GM21619 (cell line): ENCODE measurements around the gene KIF26A.

ENCODE experiments used
- ATAC-seq: cut with Tn5 transposase; IDR thresholded peaks from one replicate; pipeline ENCODE4 v1.9.1; 2021; ENCODE audit not compliant: unreplicated experiment

The KIF26A gene

DNA sequence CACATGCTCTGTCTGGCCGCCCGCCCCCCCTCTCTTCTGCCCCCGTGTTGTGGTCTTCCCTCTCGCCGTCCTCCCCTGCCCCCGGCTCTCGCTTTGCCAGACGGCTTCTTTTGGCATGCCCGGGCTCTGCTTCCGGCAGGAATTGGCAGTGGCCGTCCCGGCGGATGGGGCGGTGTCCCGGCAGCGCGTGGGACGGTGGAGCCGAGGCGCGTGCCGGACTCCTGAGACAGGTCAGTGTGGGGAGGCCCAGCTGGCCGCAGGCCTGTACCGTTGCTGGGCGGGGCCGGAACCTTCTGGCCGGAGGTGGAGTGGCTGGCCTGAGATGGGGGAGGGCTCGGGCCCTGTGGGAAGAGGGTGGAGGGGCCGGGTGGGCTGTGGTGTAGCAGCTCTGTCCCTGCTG is 17.1 kb downstream of the KIF26A start:
- no peak for ATAC-seq

DNA sequence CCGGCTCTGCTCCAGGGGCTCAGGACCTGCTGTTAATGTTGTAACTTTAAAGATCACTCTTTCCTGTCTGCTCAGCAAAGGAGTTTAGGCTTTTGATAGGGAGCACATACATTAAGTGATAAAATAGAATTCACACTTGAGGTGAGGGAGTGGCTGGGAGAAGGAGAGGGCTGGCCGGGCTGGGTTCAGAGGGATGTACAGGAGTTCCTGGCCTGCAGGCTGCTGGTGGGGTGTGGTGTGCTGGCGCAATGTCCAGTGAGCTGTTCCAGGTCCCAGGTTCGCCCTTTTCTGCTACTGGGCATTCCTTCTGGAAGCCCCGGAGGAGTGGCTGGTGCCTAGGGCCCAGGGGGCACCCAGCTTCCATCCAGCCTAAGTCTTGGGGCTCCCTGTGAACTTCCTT is 17.8 kb downstream of the KIF26A start:
- ATAC-seq: no peak

GRCh38 chr14:104157016-104157928 is 18.9 kb downstream of the KIF26A start:
- ATAC-seq: no peak

GRCh38 chr14:104158827-104159798 is 20.7 kb downstream of the KIF26A start:
- ATAC-seq: no peak

GRCh38 chr14:104159990-104160389 is 21.6 kb downstream of the KIF26A start:
- ATAC-seq: no peak

DNA sequence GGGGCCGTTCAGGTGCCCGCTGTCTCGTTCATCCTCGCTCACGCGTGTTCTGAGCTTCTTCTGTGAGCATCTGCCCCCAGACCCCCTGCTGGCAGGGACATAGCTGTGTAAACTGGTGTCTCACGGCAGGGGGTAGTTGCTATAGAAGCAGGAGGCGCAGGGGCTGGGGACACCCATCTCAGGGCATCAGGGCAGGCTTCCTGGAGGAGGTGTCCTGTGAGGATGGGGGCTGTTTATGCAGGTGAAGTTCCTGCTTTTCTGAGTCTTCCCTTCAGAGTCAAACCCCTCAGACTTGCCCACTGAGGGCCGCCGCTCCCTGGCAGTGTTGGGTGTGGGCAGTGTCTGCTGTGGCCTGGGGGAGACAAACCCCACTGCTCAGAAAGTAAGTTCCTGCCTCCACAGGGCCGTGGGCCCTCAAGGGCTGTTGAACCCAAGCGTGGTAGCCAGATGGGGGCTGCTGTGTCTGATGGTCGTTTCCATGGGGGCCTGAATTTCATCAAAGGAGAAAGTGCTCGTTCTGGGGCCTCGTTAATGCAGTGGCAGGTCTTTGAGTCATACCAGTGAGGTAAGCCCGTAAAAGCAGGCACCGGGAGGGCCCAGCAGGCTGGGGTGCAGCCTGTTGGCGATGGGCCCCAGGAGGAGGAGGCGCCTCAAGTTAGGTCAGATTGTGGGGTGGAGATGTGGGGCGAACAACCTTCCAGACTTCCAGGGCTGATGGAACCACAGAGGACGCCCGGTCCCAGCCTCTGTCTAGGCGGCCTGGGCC is 23.4 kb downstream of the KIF26A start:
- ATAC-seq: no peak

DNA sequence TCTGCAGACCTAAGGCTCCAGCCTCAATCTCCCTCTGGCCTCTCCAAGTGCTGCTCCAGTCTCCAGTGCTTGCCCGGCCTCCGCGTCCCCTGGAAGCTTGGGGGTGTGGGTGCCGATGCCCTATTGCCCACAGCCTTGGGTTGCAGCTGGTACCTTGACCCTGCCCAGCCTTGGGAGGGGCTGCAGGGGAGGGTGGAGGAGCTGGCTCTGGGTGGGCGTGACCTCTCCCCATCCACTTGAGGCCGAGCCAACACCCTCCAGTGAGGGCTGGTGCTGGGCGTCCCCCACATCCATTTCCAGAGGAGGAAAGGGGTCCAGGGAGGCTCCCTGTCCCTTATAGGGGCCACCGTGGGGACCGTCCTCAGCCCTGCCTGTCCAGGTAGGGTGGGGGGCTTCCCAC is 24.1 kb downstream of the KIF26A start:
- no peak for ATAC-seq

DNA sequence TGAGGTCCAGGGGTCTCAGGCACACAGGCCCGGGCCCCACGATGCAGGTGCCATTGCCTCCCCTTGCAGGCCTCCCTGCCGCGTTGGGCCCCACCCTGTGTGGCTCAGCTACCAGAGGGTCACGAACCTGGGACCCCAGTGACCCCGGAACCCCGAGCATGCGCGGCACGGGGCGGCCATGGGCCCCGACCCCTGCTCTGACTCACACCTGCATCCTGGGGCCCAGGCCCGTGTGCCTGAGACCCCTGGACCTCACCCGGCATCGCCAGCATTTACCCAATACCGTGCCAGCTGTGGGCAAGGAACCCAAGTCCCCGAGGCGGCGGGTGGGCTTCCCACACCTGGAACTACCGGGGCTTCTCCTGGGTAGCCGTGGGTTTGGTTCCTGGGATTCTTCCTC is 25.2 kb downstream of the KIF26A start:
- no peak for ATAC-seq

DNA sequence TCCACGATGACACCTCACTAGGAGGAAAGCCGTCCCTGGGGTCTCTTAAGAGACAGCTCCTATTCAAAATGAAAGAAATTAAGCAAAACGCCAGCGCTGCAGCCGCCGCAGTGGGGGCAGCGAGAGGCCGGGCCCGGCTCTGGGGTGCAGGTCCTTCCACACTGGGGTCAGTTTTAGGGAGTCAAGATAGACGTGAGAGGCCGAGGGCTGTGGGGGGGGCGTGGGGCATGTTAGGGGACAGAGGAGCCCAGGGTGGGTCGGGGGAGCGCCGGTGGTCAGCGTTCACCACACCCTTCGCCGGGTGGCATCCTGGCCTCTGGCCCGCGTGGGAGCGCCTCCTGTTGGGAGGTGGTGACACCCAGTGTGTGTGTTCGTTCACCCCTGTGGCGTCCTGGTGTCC is 25.7 kb downstream of the KIF26A start:
- no peak for ATAC-seq

GRCh38 chr14:104164512-104164911 is 26.1 kb downstream of the KIF26A start:
- ATAC-seq: no peak

DNA sequence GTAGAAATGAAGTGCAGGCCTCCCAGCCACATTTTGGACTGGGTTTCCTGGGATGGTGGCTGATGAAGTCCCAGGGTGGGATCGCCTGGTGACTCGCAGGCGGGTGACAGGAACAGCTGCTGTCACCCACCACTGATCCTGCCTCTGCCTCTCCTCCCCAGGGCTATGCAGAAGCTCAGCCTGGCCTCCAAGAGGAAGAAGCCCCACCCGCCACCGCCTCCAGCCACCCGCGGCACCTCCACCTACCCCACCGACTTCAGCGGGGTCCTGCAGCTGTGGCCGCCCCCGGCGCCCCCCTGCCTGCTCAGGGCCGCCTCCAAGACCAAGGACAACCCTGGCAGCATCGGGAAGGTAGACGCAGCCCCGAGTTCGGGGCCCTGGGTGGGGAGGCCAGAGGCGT is 28.3 kb downstream of the KIF26A start:
- ATAC-seq: no peak

GRCh38 chr14:104168603-104169002 is 30.2 kb downstream of the KIF26A start:
- ATAC-seq: no peak

DNA sequence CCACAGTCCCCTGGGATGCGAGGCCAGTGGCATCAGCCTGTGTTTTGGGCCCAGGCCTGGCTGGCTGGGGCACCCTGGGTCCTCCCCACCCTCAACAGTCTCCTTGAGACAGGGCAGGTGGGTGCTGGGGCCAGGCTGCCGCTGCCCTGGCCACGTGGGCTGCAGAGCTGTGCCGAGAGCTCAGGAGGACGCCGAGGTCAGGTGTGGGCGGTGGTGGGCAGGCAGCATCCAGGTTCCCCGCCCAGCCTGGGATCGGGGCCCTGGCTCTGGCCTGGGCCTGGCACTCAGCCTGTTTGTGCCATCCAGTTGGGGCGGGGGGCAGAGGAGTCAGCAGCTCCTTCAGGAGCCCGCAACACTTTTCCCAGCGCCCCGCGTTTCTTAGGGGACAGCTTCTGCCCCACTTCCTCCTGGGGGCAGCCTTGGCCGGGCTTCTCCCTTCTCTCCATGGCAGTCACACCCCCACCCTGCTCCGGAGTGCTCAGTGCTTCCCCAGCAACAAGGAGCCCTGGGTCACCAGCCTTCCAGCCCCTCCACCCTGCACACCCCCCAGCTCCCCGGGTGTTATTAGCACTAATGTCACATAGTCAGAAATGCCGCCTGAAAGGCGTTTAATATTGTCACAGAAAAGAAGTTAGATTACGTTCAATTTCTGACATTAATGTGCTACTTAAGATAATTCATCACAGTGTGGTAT is 30.8 kb downstream of the KIF26A start:
- ATAC-seq: no peak

GRCh38 chr14:104169699-104170479 is 31.5 kb downstream of the KIF26A start:
- ATAC-seq: no peak

DNA sequence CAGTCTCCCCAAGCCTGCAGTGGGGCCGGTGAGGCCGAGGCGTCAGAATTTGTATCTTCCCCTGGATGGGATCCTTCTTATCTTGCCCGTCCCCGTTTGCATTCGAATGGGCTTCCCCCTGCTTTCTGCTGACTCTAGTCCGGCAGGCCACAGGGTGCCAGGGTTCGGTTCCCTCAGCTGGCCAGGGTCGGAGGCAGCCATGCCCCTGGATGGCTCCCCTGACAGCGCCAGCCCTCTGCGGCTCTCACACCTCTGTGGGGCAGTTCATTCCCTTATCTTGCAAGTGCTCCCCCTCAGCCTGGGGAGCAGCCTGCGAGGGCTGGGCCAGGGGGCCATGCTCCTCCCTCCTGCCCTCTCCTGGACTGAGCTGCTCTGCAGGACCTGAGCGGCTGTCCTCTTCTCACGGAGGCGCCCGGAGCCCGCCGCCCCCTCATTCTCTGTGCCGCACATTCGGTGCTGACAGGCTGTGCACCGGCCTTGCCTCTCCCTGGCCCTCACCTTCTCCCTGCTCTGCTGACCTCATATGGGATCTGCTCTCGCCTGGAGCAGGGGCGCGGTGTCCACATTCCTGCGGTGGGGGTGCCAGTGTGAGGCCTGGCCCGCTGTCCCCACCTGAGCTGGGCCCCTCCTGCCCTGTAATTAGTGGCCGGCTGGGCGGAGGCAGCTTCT is 32.8 kb downstream of the KIF26A start:
- ATAC-seq: no peak

GRCh38 chr14:104171895-104172294 is 33.5 kb downstream of the KIF26A start:
- no peak for ATAC-seq

GRCh38 chr14:104172349-104172748 is 34.0 kb downstream of the KIF26A start:
- ATAC-seq: no peak

- ATAC-seq: no peak
Observed at GRCh38 chr14:104172880-104173279, 34.5 kb downstream of the KIF26A start.

DNA sequence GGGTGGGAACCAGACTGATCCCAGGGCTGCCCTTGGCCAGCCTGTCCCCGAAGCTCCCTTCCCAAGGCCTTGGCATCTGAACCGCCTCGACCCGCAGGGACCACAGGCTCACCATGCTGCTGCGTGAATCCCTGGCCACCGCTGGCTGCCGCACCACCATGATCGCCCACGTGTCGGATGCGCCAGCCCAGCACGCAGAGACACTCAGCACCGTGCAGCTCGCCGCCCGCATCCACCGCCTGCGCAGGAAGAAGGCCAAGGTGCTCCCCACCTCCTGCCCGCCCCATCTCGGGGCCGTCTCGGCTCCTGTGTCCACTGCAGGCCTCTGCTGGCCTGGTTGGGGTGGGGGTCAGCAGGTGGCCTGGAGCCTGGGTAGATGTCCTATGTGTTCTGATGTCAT is 35.7 kb downstream of the KIF26A start:
- no peak for ATAC-seq
